ENCODE results near the gene LRRC2.

LRRC2 gene

DNA sequence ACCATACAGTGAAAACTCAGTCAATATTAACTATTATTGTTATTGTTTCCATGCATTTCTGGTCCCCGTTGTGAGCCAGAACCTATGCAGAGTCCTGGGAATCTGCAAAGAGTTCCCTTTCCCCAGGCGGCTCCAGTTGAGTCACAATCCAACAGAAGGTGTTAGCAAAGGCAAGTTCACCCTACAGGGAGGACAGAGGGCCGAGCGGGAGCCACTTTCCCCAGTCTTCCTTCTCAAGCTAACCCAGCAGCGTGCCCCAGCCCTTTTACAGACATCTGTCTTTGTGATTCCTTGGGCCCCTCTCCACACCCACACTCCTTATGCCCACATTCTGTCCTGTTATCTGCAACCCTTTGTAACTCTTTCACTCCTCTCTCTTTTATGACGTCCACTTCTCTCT lies 88.3 kb downstream of the LRRC2 start:
- DNase-seq (ENCODE audit: low read depth): no peak

DNA sequence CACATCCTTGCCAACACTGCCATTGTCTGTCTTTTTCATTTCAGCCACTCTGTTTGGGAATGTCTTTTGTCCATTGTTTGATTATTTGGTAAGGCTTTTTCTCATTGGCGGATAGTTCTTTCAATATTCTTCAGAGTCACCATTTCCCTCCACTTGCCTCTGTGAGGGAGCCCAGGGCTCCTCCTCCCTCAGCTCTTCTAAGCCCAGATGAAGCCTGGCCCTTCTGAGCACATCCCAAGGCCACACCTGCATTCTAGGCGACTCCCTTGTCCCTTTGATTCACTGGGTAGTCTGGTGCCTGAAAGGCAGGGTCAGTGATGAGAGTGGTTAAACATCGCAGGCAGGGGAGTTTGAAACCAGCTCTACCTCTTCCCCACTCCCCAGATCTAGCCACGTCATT lies 89.0 kb downstream of the LRRC2 start:
- DNase-seq (ENCODE audit: low read depth): no peak

DNA sequence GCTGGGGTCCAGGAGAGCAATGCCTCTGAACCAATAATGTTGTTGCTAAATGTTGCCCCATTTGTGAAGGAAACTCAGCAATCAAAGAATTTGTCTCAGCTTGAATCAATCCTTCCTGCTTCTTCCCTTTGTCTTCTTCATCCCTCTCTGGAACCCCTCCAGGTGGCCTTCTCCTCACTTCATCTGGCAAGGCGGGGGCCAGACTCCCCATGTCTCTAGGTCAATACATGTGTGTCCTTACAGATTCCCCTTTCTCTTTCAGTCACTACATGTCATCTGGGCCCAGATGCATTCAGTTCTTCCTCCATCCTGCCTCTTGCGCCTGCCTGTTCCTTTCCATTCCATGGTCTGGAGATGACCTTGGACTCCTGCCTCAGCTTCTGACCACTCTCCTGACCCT lies 93.4 kb downstream of the LRRC2 start:
- no peak for DNase-seq (ENCODE audit: low read depth)

DNA sequence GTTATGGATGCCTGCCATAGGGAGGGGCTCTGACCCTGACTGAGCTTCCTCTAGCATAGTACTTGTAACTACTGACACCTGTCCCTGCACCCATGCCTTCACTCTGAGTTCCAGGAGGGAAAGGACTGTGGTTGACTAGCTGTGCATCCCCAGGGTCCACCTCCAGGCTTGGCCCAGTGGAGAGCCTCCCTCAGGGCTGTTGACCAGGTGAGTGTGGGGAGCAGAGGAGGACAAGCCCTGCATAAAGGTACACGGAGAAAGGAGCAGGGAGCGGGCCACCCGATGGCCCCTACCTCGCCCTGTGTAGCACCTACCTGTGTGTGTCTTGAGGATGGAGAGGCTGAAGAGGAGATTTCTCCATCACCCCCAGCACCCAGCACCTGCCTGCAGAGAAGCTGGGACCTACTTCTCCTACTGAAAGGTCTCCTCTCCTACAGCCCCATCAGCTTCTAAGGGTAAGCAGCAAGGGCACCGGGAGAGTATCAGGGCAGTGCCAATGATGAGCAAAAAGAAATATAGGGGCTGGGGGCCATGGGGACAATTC lies 94.7 kb downstream of the LRRC2 start:
- DNase-seq (ENCODE audit: low read depth): no peak

DNA sequence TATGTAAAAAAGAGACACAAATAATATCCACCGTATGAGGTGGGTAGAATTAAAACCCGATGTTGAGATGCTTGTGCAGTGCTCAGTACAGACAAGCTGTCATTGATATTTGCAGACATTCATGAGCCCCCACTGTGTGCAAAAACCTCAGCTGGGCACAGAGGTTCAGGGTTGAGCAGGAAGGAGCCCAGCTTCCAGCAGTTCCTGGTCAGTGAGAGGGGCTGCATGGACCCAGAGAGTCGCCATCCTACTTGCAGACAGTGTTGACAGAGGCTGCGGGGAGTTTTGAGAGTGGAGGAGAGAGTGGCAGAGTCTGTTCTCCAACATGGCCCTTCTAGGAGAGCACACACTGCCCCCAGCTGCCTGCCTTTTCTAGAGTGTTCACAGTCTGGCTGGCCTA lies 95.3 kb downstream of the LRRC2 start:
- DNase-seq (ENCODE audit: low read depth): no peak

DNA sequence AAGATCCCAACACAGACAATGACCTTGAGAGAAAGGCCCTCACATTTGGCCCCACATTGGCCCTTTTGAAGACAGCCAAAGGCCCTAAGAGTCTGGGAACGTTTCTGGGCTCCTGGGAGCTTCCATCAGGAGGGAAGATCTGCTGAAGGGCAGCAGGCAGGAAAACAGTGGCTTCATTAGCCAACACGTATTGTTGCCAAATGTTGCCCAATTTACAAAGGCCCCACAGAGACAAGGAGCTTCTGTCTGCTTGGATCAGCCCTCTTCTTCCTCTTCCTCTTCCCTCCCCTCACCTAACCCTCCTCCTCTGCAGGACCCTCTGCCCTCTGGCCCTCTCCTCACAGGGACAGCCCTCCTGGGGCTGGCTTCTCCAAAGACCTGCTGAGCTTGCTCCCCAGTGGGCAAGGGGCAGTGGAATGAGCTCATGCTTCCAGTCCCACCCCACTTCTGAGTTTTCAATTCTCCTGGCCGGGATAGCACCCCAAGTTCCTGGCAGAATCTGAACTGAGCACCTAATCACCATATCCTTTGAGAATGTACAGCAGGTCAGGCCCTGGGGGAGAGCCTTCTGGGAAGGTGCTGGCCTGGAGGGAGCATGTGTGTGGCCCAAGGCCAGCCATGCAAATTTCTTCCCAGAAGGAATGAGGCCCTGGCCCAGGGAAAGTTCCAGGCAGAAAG lies 96.3 kb downstream of the LRRC2 start:
- DNase-seq (ENCODE audit: low read depth): no peak

DNA sequence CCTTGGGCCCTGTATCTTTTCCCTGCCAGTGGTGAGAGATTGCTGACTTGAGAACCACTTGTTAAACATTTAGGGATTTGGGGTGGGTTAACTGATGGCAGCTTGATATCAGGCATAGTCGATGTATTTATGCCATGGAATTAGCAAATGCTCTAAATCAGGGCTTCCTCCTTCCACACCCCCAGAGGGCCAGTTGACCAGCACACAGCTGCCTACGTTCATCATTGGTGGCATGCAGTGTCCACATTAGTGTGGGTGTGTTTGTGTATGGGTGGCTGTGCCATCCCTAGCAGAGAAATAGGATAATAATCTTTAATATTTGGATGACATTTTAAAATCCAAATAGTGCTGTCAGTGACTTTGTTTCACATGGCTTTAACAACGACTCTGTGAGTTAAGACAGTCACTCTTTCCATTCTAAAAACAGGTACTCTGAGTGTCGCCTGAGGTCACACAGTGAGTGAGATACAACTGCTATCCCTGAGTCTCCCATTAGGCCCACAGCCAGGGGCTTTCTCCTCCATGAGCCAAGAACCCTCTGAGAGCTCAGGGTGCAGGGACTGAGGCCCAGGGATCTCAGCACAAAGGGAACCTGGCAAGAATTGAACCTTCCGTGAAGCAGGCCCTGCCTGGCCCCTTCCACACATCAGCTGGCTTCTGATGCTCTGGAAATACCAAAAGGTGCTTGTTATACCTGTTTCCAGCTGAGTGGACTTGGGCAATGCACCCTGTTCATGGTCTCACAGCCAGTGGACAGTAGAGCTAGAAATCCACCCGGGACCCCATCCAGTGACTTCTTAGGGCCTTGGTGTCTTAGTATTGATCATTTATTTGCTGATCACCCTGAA lies 97.1 kb downstream of the LRRC2 start:
- no peak for DNase-seq (ENCODE audit: low read depth)

DNA sequence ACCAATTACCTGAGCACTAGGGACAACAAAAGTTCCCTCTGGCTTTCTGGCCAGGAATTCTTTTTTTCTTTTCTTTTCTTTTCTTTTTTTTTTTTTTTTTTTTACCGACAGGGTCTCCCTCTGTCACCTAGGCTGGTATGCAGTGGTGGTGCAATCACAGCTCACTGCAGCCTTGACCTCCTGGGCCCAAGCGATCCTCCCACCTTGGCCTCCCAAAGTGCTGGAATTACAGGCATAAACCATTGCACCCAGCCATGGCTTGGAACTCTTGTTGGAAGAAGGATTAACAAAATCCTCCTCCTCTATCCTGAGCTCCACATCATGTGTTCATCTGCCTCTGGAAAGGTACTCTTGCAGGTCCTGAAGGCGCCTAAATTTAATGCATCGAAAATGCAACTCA lies 98.5 kb downstream of the LRRC2 start:
- no peak for DNase-seq (ENCODE audit: low read depth)

DNA sequence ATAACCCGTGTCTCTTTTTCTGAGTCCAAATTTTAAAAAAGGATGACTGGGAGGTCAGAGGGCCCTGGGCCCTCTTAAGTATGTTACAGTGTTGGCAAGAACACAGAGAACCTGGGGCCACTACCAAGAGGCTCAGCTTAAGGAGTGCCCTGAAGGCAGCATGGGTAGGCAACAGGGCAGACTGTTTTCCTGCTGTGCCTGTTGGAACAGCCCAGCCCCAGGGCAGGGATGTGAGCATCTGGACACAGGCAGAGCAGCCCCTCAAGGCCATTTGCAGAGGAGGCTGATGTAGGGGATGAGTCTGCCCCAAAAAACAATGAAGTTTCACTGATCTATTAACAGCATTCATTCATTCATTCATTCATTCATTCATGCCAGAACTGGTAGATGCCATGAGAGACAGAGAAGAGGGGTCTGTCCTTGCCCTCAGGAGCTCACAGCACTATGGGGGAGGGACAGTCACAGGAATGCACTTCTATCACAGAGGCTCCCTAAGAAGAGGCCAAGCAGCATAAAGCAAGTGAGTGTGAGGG lies 99.2 kb downstream of the LRRC2 start:
- DNase-seq (ENCODE audit: low read depth): no peak

DNA sequence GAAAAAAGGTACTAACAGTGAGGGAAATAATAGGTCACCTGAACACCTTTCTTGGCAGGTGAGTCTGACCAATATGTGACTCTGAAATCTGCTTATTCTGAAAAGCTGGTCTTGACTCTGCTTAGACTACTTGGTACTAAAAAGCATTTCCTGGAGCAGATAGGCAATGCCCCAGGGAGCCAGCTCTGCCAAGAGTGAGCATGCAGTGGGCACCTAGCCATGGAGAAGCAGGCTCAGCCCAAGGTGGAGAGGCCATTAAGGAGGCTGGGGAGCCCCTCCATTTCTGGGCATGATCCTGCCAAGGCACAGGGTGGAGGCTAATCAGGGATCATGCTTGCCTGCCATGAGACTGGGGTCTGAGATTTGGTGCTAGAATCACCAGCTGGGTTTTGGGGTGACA lies 99.8 kb downstream of the LRRC2 start:
- no peak for DNase-seq (ENCODE audit: low read depth)
